T-cell (primary cell): ENCODE measurements around the gene SHLD2. TPM values are rescaled to one million over a fixed set of nuclear protein-coding genes. Genes with fewer than 3 reads are reported as not detected.
"Not testable (repeated sequence)": the region's sequence is repeated elsewhere in the genome, so short reads cannot be mapped to it uniquely, and the experiment has no call there.

Experiments
- ATAC-seq, 4 experiments: fragments of 200-7000 bp in 3 of 4; fragments of 150-1000 bp in 1 of 4; cut with Tn5 transposase; replicated peaks in 1 of 4; 1 replicate in 3 of 4; 2 replicates in 1 of 4; pipeline ENCODE4 v1.10.0; 2021; ENCODE audit warnings: moderate library complexity in 3 of 4, mild to moderate bottlenecking in 2 of 4, moderate number of reproducible peaks in 1 of 4
- CTCF ChIA-PET, 2 donors: fragments of 300-600 bp; sonication (Branson Sonifier 250); formaldehyde crosslinking; loops; one replicate each; lab custom pipeline; 2022; ENCODE audit warnings: antibody characterized with exemption in 2 of 2; lab: Charles Lee
- POLR2A ChIA-PET, 2 donors: fragments of 300-600 bp; sonication (Branson Sonifier 250); formaldehyde crosslinking; loops; one replicate each; lab custom pipeline; 2022; ENCODE audit warnings: antibody characterized with exemption in 2 of 2; lab: Charles Lee
- DNase-seq, 35 experiments: peaks; one replicate each; pipeline versions ENCODE4 v3.0.0 to v3.0.0-alpha.2; 2013 to 2023
- H3K27ac ChIP-seq: one replicate; pipeline ENCODE4 v1.5.1; 2013; ENCODE audit warnings: low read length
- H3K27me3 ChIP-seq, 2 experiments: replicated peaks in 1 of 2; 1 replicate in 1 of 2; 2 replicates in 1 of 2; pipeline versions ENCODE4 v1.6.1 to v1.7.0; 2013; ENCODE audit warnings: low read length in 1 of 2, mixed read lengths in 1 of 2; ENCODE audit not compliant: control insufficient read depth in 2 of 2, insufficient read depth in 2 of 2; ENCODE audit errors: extremely low read depth in 1 of 2
- H3K36me3 ChIP-seq, 2 donors: 1 replicate in 1 of 2; 2 replicates in 1 of 2; pipeline versions ENCODE4 v1.6.1 to v1.7.0; 2013; ENCODE audit warnings: low read length in 1 of 2; ENCODE audit not compliant: control insufficient read depth in 2 of 2, insufficient read depth in 1 of 2; ENCODE audit errors: extremely low read depth in 1 of 2
- H3K4me1 ChIP-seq, 2 experiments: 1 replicate in 1 of 2; 2 replicates in 1 of 2; pipeline versions ENCODE4 v1.6.1 to v1.7.0; 2013; ENCODE audit warnings: low read length in 2 of 2, mixed read lengths in 1 of 2; ENCODE audit not compliant: insufficient read depth in 2 of 2, control insufficient read depth in 1 of 2; ENCODE audit errors: extremely low read depth in 1 of 2
- H3K4me3 ChIP-seq, 2 donors: 1 replicate in 1 of 2; 2 replicates in 1 of 2; pipeline versions ENCODE4 v1.5.1 to v1.7.0; 2013; ENCODE audit warnings: mild to moderate bottlenecking in 2 of 2, low read length in 1 of 2, moderate library complexity in 1 of 2; ENCODE audit not compliant: control insufficient read depth in 1 of 2; ENCODE audit errors: extremely low read depth in 1 of 2
- H3K9me3 ChIP-seq: 2 replicates; pipeline ENCODE4 v1.7.0; 2013
- H3K27ac Mint-ChIP-seq, 2 donors: one replicate each; pipeline ENCODE4 v1.8.0; 2020 to 2021; ENCODE audit warnings: mild to moderate bottlenecking in 2 of 2, mixed read lengths in 2 of 2
- H3K27me3 Mint-ChIP-seq, 2 donors: one replicate each; pipeline ENCODE4 v1.8.0; 2021 to 2022; ENCODE audit warnings: mixed read lengths in 2 of 2
- H3K36me3 Mint-ChIP-seq: one replicate; pipeline ENCODE4 v1.8.0; 2021; ENCODE audit warnings: mixed read lengths
- H3K4me1 Mint-ChIP-seq, 3 donors: one replicate each; pipeline ENCODE4 v1.8.0; 2020 to 2022; ENCODE audit warnings: mixed read lengths in 3 of 3, mild to moderate bottlenecking in 1 of 3
- H3K4me3 Mint-ChIP-seq, 3 donors: one replicate each; pipeline ENCODE4 v1.8.0; 2020 to 2022; ENCODE audit warnings: mild to moderate bottlenecking in 3 of 3, mixed read lengths in 3 of 3, moderate library complexity in 3 of 3
- H3K9me3 Mint-ChIP-seq, 3 donors: one replicate each; pipeline ENCODE4 v1.8.0; 2020 to 2022; ENCODE audit warnings: mixed read lengths in 3 of 3
- WGBS: methylation state at CpG from one replicate; pipeline ENCODE4 v1.1.5; 2013; ENCODE audit warnings: missing lambda C conversion rate; ENCODE audit not compliant: insufficient coverage; 5-methylcytosine and 5-hydroxymethylcytosine counted together
- total RNA-seq, 35 experiments: library from RNA in 6 of 35; stranded (reverse) in 6 of 35; fragments of 120-200 nt in 1 of 35; gene quantifications; one replicate each; pipeline versions ENCODE4 v1.2.1 to v1.2.4 and lab custom pipeline; 2013 to 2026

SHLD2 gene
- total RNA-seq, 5 donors from 2014 or later (not counting 1 experiment from before 2014, with no cell fraction given), result 20.9 to 29.3 (median 22.1) TPM

DNA sequence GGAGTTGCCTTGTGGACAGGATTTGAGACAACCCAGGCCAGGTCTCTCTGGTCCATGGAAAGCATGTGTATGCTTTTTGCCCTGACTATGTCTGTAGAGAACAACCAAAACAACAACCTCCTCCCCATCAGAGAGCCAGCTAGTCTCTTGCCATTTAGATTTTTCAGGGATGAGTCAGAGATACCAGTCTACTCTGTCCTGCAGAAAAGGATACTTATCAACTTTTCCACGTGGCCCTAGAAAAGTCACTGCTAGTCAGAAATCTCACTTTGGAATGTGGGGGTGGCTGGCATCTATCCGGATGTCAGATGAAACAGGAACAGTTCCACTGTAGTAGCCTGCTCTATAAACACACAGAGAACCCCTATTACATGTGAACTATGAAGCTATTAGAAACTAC is 116.8 kb downstream of the SHLD2 start:
- DNase-seq, H3K36me3 Mint-ChIP-seq, H3K9me3 ChIP-seq, H3K4me3 ChIP-seq, POLR2A ChIA-PET, H3K4me1 ChIP-seq, H3K36me3 ChIP-seq, H3K27ac Mint-ChIP-seq, H3K9me3 Mint-ChIP-seq, H3K4me1 Mint-ChIP-seq, H3K27me3 Mint-ChIP-seq, H3K4me3 Mint-ChIP-seq, ATAC-seq, H3K27me3 ChIP-seq, CTCF ChIA-PET, H3K27ac ChIP-seq: not testable (repeated sequence)
- WGBS, result no CpG with 5 or more reads among the region's 2 CpGs

GRCh38 chr10:87213150-87213765 is 118.3 kb downstream of the SHLD2 start:
- H3K9me3 Mint-ChIP-seq, CTCF ChIA-PET, H3K27ac Mint-ChIP-seq, H3K27me3 ChIP-seq, H3K4me1 ChIP-seq, H3K36me3 Mint-ChIP-seq, H3K4me3 ChIP-seq, H3K36me3 ChIP-seq, H3K4me3 Mint-ChIP-seq, DNase-seq, H3K9me3 ChIP-seq, H3K27ac ChIP-seq, POLR2A ChIA-PET, H3K27me3 Mint-ChIP-seq: not testable (repeated sequence)
- peak in 3 of 4 experiments; percentile 10 to 50 (median 19) for ATAC-seq
- H3K4me1 Mint-ChIP-seq, result peaks cover 1 to 11% (median 5%) of the 10 kb centered on the region in 3 donors
- no CpG with 5 or more reads among the region's 8 CpGs for WGBS

DNA sequence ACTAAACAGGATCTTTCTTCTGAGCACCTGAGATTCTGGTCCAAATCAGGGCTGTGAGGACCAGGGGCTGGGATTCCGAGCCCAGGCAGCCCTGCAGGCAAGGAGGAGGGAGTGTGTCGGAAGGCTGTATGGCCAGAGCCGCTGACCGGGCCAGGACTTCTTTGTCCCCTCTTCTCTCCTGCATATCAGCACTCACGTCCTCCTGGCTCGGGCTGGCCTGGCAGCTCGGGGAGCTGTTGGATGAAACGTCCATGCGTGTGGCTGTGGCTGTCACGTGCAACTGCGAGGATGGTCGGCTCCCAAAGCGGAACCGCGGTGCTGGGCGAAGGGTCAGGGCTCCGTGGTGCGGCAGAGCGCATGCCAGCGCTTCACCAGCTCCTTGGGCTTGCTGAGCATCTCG is 118.8 kb downstream of the SHLD2 start:
- H3K27me3 Mint-ChIP-seq, H3K36me3 Mint-ChIP-seq, ATAC-seq, H3K27ac ChIP-seq, DNase-seq, H3K36me3 ChIP-seq, H3K4me3 Mint-ChIP-seq, H3K4me1 ChIP-seq, H3K27ac Mint-ChIP-seq, POLR2A ChIA-PET, H3K9me3 ChIP-seq, CTCF ChIA-PET, H3K4me3 ChIP-seq, H3K9me3 Mint-ChIP-seq, H3K27me3 ChIP-seq: not testable (repeated sequence)
- WGBS, result 80% methylated on average over 3 of the region's 21 CpGs
- peaks cover 1 to 12% (median 5%) of the 10 kb centered on the region in 3 donors for H3K4me1 Mint-ChIP-seq

- POLR2A ChIA-PET, CTCF ChIA-PET, H3K27ac ChIP-seq, H3K4me3 ChIP-seq, H3K36me3 ChIP-seq, H3K36me3 Mint-ChIP-seq, H3K27me3 ChIP-seq, ATAC-seq, H3K4me3 Mint-ChIP-seq, H3K9me3 ChIP-seq, H3K27me3 Mint-ChIP-seq, H3K4me1 ChIP-seq, H3K9me3 Mint-ChIP-seq: not testable (repeated sequence)
- peak in 1 of 35 experiments; percentile 8 for DNase-seq
- Mint-ChIP-seq H3K27ac (peak overlapping the region in 1 of 2 donors; percentile 61), H3K4me1 (peaks cover 1 to 15% (median 5%) of the 10 kb centered on the region in 3 donors)
- no CpG with 5 or more reads among the region's 11 CpGs for WGBS
Observed at GRCh38 chr10:87216120-87216519, 121.1 kb downstream of the SHLD2 start.

DNA sequence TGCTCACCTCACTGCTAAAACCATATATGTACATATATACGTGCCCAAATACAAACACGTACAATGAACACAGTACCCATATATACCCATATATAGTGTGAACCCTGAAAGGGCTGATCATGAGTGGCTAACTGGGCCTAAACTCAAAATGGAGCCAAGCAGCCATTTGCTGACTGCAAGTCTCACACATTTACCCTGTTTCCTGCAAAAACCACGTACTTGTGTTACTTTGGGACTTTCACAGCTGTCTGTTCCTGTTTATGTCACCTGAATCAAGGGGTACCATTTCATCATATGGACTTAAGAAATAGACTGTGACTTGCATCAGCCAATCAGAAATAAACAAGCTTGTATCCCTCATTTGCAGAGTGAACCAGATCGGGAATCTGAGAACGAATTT is 124.4 kb downstream of the SHLD2 start:
- POLR2A ChIA-PET, H3K27me3 Mint-ChIP-seq, H3K27me3 ChIP-seq, CTCF ChIA-PET, H3K4me3 ChIP-seq, H3K36me3 Mint-ChIP-seq, H3K36me3 ChIP-seq, H3K27ac Mint-ChIP-seq, H3K9me3 Mint-ChIP-seq, H3K4me3 Mint-ChIP-seq, H3K27ac ChIP-seq, DNase-seq, H3K4me1 ChIP-seq, H3K9me3 ChIP-seq: not testable (repeated sequence)
- ATAC-seq, result peak in 2 of 4 experiments; percentile 42 to 59
- H3K4me1 Mint-ChIP-seq, result peaks cover 0 to 10% (median 0%) of the 10 kb centered on the region in 3 donors
- WGBS, result no CpG with 5 or more reads among the region's 5 CpGs

GRCh38 chr10:87222789-87223188 is 127.8 kb downstream of the SHLD2 start:
- H3K27ac Mint-ChIP-seq, H3K27me3 Mint-ChIP-seq, H3K9me3 ChIP-seq, H3K36me3 ChIP-seq, POLR2A ChIA-PET, H3K36me3 Mint-ChIP-seq, H3K27me3 ChIP-seq, H3K27ac ChIP-seq, H3K9me3 Mint-ChIP-seq, H3K4me3 Mint-ChIP-seq, H3K4me1 ChIP-seq, H3K4me1 Mint-ChIP-seq, DNase-seq, CTCF ChIA-PET, H3K4me3 ChIP-seq, ATAC-seq: not testable (repeated sequence)
- WGBS, result 100% methylated on average over 6 of the region's 30 CpGs

DNA sequence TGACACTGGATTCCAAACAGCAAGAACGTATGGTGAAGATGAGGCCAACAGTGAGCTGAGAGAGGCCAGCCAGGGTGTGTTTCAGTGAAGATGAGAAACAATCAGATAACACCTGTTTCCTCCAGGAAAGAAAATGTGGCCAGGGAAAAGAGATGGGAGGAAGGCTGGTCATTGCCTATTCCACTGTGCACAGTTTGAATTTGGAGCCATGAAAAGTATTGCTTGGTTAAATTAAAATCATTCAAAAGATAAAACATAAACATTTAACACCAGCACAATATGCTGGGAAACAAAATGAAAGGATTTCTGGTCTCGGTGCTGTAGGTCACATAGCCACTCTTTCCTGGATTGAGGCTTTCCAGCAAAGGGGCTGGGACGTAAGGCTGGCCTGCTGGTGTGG is 130.1 kb downstream of the SHLD2 start, which contains the start of gene NUTM2A:
TSS of gene NUTM2A (plus strand) at position 301 of the 400 bp plus-strand sequence. CDS start 383 bp downstream, outside the sequence.
- H3K4me1 ChIP-seq, ATAC-seq, H3K36me3 ChIP-seq, H3K27ac ChIP-seq, H3K4me3 Mint-ChIP-seq, H3K4me1 Mint-ChIP-seq, DNase-seq, H3K27me3 ChIP-seq, CTCF ChIA-PET, POLR2A ChIA-PET, H3K36me3 Mint-ChIP-seq, H3K27me3 Mint-ChIP-seq, H3K9me3 Mint-ChIP-seq, H3K27ac Mint-ChIP-seq, H3K9me3 ChIP-seq, H3K4me3 ChIP-seq: not testable (repeated sequence)
- WGBS, result no CpG with 5 or more reads among the region's 3 CpGs
